A673 (cell line): ENCODE results near the gene FBXW8. TPM values are rescaled to one million over a fixed set of nuclear protein-coding genes. Genes with fewer than 3 reads are reported as not detected.

Experiments
- BruUV-seq: library from RNA; stranded (reverse); fragments of 400-500 nt; replicated peaks from 2 replicates; lab custom pipeline; 2021; lab: Mats Ljungman, UMichigan
- CTCF ChIA-PET: fragments of 300-600 bp; sonication (Branson Sonifier 250); formaldehyde crosslinking; loops from one replicate; lab custom pipeline; 2022; ENCODE audit warnings: antibody characterized with exemption; lab: Charles Lee
- POLR2A ChIA-PET: fragments of 300-600 bp; sonication (Branson Sonifier 250); formaldehyde crosslinking; loops from one replicate; lab custom pipeline; 2022; ENCODE audit warnings: antibody characterized with exemption; ENCODE audit not compliant: low non-redundant PET; lab: Charles Lee
- DNase-seq: peaks from one replicate; pipeline ENCODE4 v3.0.0-alpha.2; 2015; ENCODE audit warnings: low spot score
- H3K27ac ChIP-seq: fragments of 200-600 bp; sonication (generic); 2 replicates; pipeline ENCODE4 v1.5.1; 2016; ENCODE audit warnings: mixed run types, low read depth, mild to moderate bottlenecking, mixed read lengths, antibody characterized with exemption, low read length; ENCODE audit not compliant: poor library complexity, severe bottlenecking
- H3K27me3 ChIP-seq: fragments of 200-600 bp; sonication (generic); replicated peaks from 2 replicates; pipeline ENCODE4 v1.6.1; 2017; ENCODE audit warnings: mixed run types, low read depth, mild to moderate bottlenecking, mixed read lengths, antibody characterized with exemption, low read length; ENCODE audit not compliant: insufficient read depth, poor library complexity
- H3K36me3 ChIP-seq: fragments of 200-600 bp; sonication (generic); 2 replicates; pipeline ENCODE4 v1.6.1; 2016; ENCODE audit warnings: mixed run types, mild to moderate bottlenecking, mixed read lengths, antibody characterized with exemption, low read length; ENCODE audit not compliant: insufficient read depth, poor library complexity, severe bottlenecking
- H3K4me1 ChIP-seq: fragments of 200-600 bp; sonication (generic); 2 replicates; pipeline ENCODE4 v1.6.1; 2017; ENCODE audit warnings: mixed run types, mild to moderate bottlenecking, mixed read lengths, antibody characterized with exemption, low read length; ENCODE audit not compliant: insufficient read depth, poor library complexity, severe bottlenecking
- H3K4me3 ChIP-seq: fragments of 200-600 bp; sonication (generic); 2 replicates; pipeline ENCODE4 v1.5.1; 2016; ENCODE audit warnings: low read depth, mixed run types, mild to moderate bottlenecking, mixed read lengths, low read length; ENCODE audit not compliant: poor library complexity, severe bottlenecking
- H3K9me3 ChIP-seq: fragments of 200-600 bp; sonication (generic); 2 replicates; pipeline ENCODE4 v1.6.1; 2016; ENCODE audit warnings: mixed run types, low read depth, mild to moderate bottlenecking, mixed read lengths, antibody characterized with exemption, low read length; ENCODE audit not compliant: poor library complexity, severe bottlenecking
- CTCF ChIP-seq: fragments of 300-800, 200-600 bp; sonication (generic); conservative IDR thresholded peaks from 2 replicates; pipeline ENCODE4 v1.5.1; 2017; ENCODE audit warnings: low read depth, mild to moderate bottlenecking, antibody characterized with exemption, low read length, moderate library complexity, mixed read lengths
- EZH2 ChIP-seq: fragments of 200-600 bp; sonication (generic); IDR thresholded peaks from 2 replicates; pipeline ENCODE4 v1.6.1; 2017; ENCODE audit warnings: borderline replicate concordance, low read depth, mild to moderate bottlenecking, mixed read lengths, antibody characterized with exemption, low read length; ENCODE audit not compliant: poor library complexity, severe bottlenecking
- intact Hi-C: fragments of 100-400 bp; cut with micrococcal nuclease; formaldehyde crosslinking; loops from one replicate; pipeline ENCODE4 v1.10.0; 2022; ENCODE audit not compliant: unreplicated experiment
- total RNA-seq: library from RNA; stranded (reverse); gene quantifications from 2 replicates; pipeline ENCODE4 v1.2.3, GENCODE V29; 2021

FBXW8 gene
- total RNA-seq, 1 experiment from 2014 or later, result 14.8 TPM

- Histone ChIP-seq H3K4me1 (no peaks in the 10 kb centered on the region), H3K36me3 (no peaks in the 10 kb centered on the region), H3K9me3 (no peaks in the 10 kb centered on the region), H3K27me3 (no peaks in the 10 kb centered on the region), H3K4me3 (no peak overlapping the region), H3K27ac (no peak overlapping the region)
- no TSS peak for BruUV-seq
- no peak for DNase-seq
- ChIA-PET CTCF (no interaction called here), POLR2A (no interaction called here)
- TF ChIP-seq EZH2, result no peak
- TF ChIP-seq CTCF, result no peak
- intact Hi-C loops, result no loop called here
Measured at GRCh38 chr12:117035287-117035686, 124.5 kb downstream of the FBXW8 start.

GRCh38 chr12:117036046-117036445 is 125.3 kb downstream of the FBXW8 start:
- BruUV-seq, result no TSS peak
- Histone ChIP-seq H3K4me1 (no peaks in the 10 kb centered on the region), H3K27me3 (no peaks in the 10 kb centered on the region), H3K4me3 (no peak overlapping the region), H3K9me3 (no peaks in the 10 kb centered on the region), H3K27ac (no peak overlapping the region), H3K36me3 (no peaks in the 10 kb centered on the region)
- CTCF ChIA-PET, result no interaction called here
- POLR2A ChIA-PET, result no interaction called here
- TF ChIP-seq CTCF, result no peak
- TF ChIP-seq EZH2, result no peak
- intact Hi-C loops, result no loop called here
- no peak for DNase-seq

GRCh38 chr12:117036547-117036946 is 125.8 kb downstream of the FBXW8 start:
- Histone ChIP-seq H3K9me3 (no peaks in the 10 kb centered on the region), H3K4me3 (no peak overlapping the region), H3K36me3 (no peaks in the 10 kb centered on the region), H3K4me1 (no peaks in the 10 kb centered on the region), H3K27me3 (no peaks in the 10 kb centered on the region), H3K27ac (no peak overlapping the region)
- BruUV-seq, result no TSS peak
- no peak for DNase-seq
- TF ChIP-seq CTCF, result no peak
- no peak for TF ChIP-seq EZH2
- intact Hi-C loops, result no loop called here
- ChIA-PET POLR2A (no interaction called here), CTCF (no interaction called here)
